Muscle of arm (tissue), 12 donors: ENCODE data around the gene CDKL1. TPM values are rescaled to one million over a fixed set of nuclear protein-coding genes. Genes with fewer than 3 reads are reported as not detected.
"Not testable (repeated sequence)": the region's sequence is repeated elsewhere in the genome, so short reads cannot be mapped to it uniquely, and the experiment has no call there.

Source experiments
- DNase-seq: peaks from one replicate; pipeline ENCODE4 v3.0.0-alpha.2; 2013
- polyA plus RNA-seq, 12 donors: library from polyadenylated mRNA; unstranded; fragments of 120-200 nt; gene quantifications; one replicate each; pipeline ENCODE4 v1.2.1, GENCODE V29; 2013; ENCODE audit not compliant: insufficient read length in 12 of 12

The CDKL1 gene
- polyA plus RNA-seq, 12 donors: 2.0 to 9.0 (median 4.5) TPM; not detected in 2

- DNase-seq: no peak
Measured at GRCh38 chr14:50388256-50388931, 8.3 kb downstream of the CDKL1 start.

- no peak for DNase-seq
Measured at GRCh38 chr14:50387548-50387947, 9.1 kb downstream of the CDKL1 start.

- DNase-seq: no peak
Measured at GRCh38 chr14:50383618-50384225, 13.0 kb downstream of the CDKL1 start.

GRCh38 chr14:50381823-50382287 lies 14.8 kb downstream of the CDKL1 start:
- no peak for DNase-seq

- DNase-seq: no peak
Measured at GRCh38 chr14:50381008-50381407, 15.7 kb downstream of the CDKL1 start.

GRCh38 chr14:50380455-50380854 lies 16.2 kb downstream of the CDKL1 start:
- DNase-seq: no peak

GRCh38 chr14:50379563-50379962 lies 17.1 kb downstream of the CDKL1 start:
- DNase-seq: no peak

- DNase-seq: no peak
Measured at GRCh38 chr14:50377550-50378085, 19.1 kb downstream of the CDKL1 start.

- no peak for DNase-seq
Measured at GRCh38 chr14:50375760-50376159, 20.9 kb downstream of the CDKL1 start.

GRCh38 chr14:50373959-50374358 lies 22.7 kb downstream of the CDKL1 start:
- no peak for DNase-seq

GRCh38 chr14:50371546-50371945 lies 25.1 kb downstream of the CDKL1 start:
- no peak for DNase-seq

GRCh38 chr14:50366589-50366988 lies 30.1 kb downstream of the CDKL1 start:
- DNase-seq: no peak

GRCh38 chr14:50366115-50366514 lies 30.6 kb downstream of the CDKL1 start:
- DNase-seq: no peak

GRCh38 chr14:50365572-50365971 lies 31.1 kb downstream of the CDKL1 start:
- not testable (repeated sequence) for DNase-seq

- DNase-seq: no peak
Measured at GRCh38 chr14:50364792-50365191, 31.9 kb downstream of the CDKL1 start.

- DNase-seq: peak; percentile 31
Measured at GRCh38 chr14:50363714-50364111, 33.0 kb downstream of the CDKL1 start.

GRCh38 chr14:50362764-50363713 lies 33.6 kb downstream of the CDKL1 start:
- DNase-seq: no peak

- DNase-seq: not testable (repeated sequence)
Measured at GRCh38 chr14:50361473-50362403, 34.9 kb downstream of the CDKL1 start.

GRCh38 chr14:50360851-50361250 lies 35.8 kb downstream of the CDKL1 start:
- DNase-seq: no peak

- no peak for DNase-seq
Measured at GRCh38 chr14:50360093-50360492, 36.6 kb downstream of the CDKL1 start.

- no peak for DNase-seq
Measured at GRCh38 chr14:50359631-50360030, 37.0 kb downstream of the CDKL1 start.
